GM10266 (cell line): Measurements from ENCODE around the gene SUSD6.

ENCODE experiments used
- DNase-seq: peaks from one replicate; pipeline ENCODE4 v3.0.0; 2012; ENCODE audit errors: extremely low spot score
- TF ChIP-seq, protein P1 (sequence below): IDR thresholded peaks from 2 replicates; pipeline ENCODE4 v1.5.1; 2012; ENCODE audit warnings: mild to moderate bottlenecking, low read depth; ENCODE audit not compliant: control insufficient read depth, insufficient read depth; ENCODE audit errors: missing control alignments

Gene SUSD6

DNA sequence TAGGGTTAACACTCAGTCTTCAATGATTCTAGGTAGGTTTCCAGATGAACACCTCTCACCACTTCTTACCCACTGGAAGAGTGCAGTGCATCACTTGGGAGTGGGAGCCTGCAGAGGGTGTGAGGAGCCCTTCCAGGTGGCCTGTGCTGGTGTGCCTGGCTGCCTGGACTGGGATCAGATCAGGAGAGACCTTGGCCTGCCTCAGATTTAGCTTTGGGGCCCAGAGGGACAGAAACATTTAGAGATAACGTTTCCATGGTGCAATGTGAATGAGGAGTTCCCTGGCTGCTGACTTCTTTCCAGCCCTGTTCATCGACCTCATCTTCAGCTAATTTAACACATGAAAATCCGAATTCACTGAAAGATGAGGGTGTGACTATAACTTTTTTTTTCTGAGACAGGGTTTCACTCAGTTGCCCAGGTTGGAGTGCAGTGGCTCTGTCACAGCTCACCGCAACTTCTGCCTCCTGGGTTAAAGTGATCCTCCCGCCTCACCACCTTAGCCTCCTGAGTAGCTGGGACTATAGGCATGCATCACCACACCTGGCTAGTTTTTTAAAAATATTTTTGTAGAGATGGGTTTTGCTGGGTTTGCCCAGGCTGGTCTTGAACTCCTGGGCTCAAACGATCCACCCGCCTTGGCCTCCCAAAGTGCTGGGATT lies 53.6 kb downstream of the SUSD6 start:
- DNase-seq: no peak
- TF ChIP-seq, protein P1, sequence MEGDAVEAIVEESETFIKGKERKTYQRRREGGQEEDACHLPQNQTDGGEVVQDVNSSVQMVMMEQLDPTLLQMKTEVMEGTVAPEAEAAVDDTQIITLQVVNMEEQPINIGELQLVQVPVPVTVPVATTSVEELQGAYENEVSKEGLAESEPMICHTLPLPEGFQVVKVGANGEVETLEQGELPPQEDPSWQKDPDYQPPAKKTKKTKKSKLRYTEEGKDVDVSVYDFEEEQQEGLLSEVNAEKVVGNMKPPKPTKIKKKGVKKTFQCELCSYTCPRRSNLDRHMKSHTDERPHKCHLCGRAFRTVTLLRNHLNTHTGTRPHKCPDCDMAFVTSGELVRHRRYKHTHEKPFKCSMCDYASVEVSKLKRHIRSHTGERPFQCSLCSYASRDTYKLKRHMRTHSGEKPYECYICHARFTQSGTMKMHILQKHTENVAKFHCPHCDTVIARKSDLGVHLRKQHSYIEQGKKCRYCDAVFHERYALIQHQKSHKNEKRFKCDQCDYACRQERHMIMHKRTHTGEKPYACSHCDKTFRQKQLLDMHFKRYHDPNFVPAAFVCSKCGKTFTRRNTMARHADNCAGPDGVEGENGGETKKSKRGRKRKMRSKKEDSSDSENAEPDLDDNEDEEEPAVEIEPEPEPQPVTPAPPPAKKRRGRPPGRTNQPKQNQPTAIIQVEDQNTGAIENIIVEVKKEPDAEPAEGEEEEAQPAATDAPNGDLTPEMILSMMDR: no peak

DNA sequence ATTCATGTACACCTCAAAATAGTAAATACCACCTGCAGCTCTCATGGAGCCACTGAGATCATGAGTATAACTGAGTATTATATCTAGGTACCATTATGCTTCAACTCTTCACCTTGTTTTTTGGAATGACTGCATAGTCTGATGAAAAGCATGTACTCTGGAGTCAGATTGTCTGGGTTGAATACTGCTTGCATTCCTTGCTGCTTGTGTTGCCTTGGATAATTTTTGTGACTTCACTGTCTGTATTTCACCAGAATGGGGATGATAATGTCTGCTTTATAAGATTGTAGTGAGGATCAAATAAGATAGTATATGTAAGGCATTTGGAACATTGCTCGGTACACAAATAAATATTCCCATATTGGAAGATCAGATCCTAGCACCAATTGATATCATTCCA lies 54.2 kb downstream of the SUSD6 start:
- TF ChIP-seq, protein P1: no peak
- no peak for DNase-seq

DNA sequence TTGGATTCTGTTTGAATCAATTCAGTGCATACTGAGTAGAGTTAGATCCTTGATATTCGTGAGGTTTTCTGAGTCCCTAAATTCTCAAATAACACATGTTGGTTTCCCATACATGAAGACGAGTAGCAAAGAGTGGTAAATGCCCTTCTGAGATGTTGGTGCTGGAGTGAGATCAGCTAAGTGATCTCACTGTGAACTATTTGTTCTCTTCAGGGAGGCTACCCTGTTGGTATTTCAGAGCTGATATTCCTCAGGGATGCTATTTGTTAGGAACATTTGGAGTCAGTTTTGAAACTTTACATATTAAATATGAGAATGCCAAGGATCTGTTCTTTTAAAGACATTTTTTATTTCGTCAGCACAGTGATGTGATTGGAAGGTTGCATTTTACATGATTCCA lies 54.7 kb downstream of the SUSD6 start:
- DNase-seq: no peak
- TF ChIP-seq, protein P1: no peak

DNA sequence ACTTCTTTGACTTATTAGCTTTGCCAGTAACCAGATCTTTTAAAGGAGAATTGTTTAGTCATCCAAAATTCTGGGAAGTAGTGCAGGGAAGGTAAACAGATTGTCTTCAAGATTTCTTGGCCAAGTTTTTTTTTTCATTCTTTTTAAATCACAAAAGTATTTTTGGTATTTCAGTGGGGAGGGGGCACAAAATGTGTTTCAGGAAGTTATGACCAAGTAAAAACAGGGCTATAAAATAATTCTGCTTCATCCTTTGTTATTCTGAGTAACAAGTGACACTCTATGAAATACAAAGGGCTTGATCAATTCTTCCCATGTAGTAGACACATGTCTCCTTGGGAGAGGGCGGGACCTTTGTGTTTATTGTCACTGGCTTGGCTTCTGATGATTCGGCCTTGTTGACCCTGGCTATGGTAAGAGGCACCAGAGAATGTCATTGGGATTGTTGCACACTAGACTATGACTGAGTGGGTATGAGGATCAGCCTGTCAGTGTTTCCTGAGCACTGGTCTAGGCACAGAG lies 55.4 kb downstream of the SUSD6 start:
- no peak for DNase-seq
- TF ChIP-seq, protein P1: no peak

DNA sequence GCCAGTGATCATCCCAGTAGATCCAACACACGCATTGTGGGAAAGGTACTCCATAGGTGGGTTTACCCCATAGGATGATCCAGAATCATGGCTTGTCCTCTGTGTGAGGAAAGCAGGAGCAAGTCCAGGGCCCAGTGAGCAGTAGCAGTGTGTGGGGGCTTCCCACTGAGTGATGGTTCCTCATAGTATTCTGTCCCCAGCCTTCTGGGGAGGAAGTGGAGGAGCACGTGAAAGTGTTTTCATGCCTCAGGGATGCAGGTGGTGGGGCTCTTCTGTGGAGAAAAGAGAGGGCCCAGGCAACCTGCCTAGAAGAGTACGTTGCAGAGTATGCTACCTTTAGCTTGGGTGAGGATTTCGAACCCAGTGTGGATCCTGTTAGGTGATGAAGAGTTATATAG lies 56.5 kb downstream of the SUSD6 start:
- TF ChIP-seq, protein P1: no peak
- no peak for DNase-seq

DNA sequence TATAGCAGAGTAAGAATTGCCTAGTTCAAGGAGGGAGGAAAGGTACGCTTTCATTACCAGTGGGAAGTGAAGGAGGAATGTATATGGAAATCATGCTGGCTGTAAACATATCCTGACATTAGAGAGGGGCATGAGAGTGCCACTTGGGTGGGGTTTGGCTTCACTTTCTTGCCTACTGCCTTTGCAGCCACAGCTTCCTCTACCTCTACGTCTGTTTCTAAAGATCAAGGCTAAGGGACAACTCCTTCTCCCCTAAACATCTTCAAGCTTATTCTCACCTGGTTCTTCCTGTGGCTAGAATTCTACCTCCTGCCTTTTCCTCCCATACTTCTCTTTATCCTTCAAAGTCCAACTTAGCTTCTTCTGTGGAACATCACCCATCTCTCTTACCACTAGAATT lies 58.0 kb downstream of the SUSD6 start:
- TF ChIP-seq, protein P1: no peak

DNA sequence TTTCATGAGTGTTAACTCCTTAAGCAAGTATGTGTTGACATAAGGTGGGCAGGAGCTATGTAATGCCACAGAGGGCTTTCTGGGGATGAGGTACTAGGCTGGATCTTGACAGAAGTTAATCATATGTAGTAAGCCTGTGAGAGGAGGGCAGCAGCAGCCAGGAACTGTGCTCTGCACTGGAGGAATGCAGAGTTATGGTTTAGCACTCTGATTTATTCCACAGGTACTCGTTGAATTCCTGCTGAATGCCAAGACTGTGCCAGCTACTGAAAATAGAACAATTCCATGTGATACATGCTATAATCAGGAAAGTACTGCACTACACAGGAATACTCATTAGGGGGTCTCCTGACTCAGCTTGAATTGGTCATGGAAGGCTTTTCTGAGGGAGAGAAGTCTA lies 58.7 kb downstream of the SUSD6 start:
- TF ChIP-seq, protein P1: no peak
- no peak for DNase-seq

More for the DNA sequence above, 58.0 kb downstream of the SUSD6 start:
- no peak for DNase-seq
